Astrocyte of the spinal cord (primary cell): ENCODE data around the gene TIAL1.

Experiments used
- DNase-seq: peaks from one replicate; pipeline ENCODE4 v3.0.0; 2011; ENCODE audit warnings: low read depth, low spot score
- H3K4me3 ChIP-seq: 2 replicates; pipeline ENCODE4 v1.5.1; 2011; ENCODE audit warnings: low read depth, mild to moderate bottlenecking, low read length, moderate library complexity
- CTCF ChIP-seq: IDR thresholded peaks from 2 replicates; pipeline ENCODE4 v1.5.1; 2012; ENCODE audit warnings: low read depth, mild to moderate bottlenecking, low read length, inconsistent platforms
- in situ Hi-C: cut with HindIII; loops from 2 replicates; pipeline ENCODE4 v1.10.0; 2017; ENCODE audit warnings: low sequenced_read_pairs

The TIAL1 gene

GRCh38 chr10:119602241-119603095 lies 5.7 kb upstream of the TIAL1 start:
- DNase-seq = no peak
- TF ChIP-seq CTCF = peak; percentile 59
- in situ Hi-C loops = no loop called here
- H3K4me3 ChIP-seq = no peak overlapping the region

- no peak for DNase-seq
- no peak for TF ChIP-seq CTCF
- in situ Hi-C loops = no loop called here
- H3K4me3 ChIP-seq = no peak overlapping the region
These were observed 1.6 kb upstream of the TIAL1 start for GRCh38 chr10:119598397-119598796.

GRCh38 chr10:119597405-119598186 lies 832 bp upstream of the TIAL1 start:
- in situ Hi-C loops = no loop called here

GRCh38 chr10:119595676-119596515 lies 868 bp downstream of the TIAL1 start:
- DNase-seq = peak; percentile 34
- TF ChIP-seq CTCF = no peak
- H3K4me3 ChIP-seq = peak overlapping the region; percentile 90
- in situ Hi-C loops = no loop called here

More at GRCh38 chr10:119597405-119598186, 832 bp upstream of the TIAL1 start:
- no peak for DNase-seq
- no peak for TF ChIP-seq CTCF
- peak overlapping the region; percentile 90 for H3K4me3 ChIP-seq

- peak; percentile 47 for DNase-seq
- in situ Hi-C loops = no loop called here
- peak overlapping the region; percentile 90 for H3K4me3 ChIP-seq
- TF ChIP-seq CTCF = no peak
These were observed 1.6 kb downstream of the TIAL1 start for GRCh38 chr10:119595134-119595675.

GRCh38 chr10:119588071-119588470 lies 8.7 kb downstream of the TIAL1 start:
- in situ Hi-C loops = no loop called here
- no peak for DNase-seq
- no peak overlapping the region for H3K4me3 ChIP-seq
- no peak for TF ChIP-seq CTCF
